Immature natural killer cell (primary cell): Measurements from ENCODE around the gene PHRF1. TPM values are rescaled to one million over a fixed set of nuclear protein-coding genes. Genes with fewer than 3 reads are reported as not detected.

ENCODE experiments used
- DNase-seq, 3 donors: peaks; one replicate each; pipeline ENCODE4 v3.0.0; 2022; ENCODE audit warnings: mixed read lengths in 1 of 3
- H3K27ac Mint-ChIP-seq, 6 donors: one replicate each; pipeline ENCODE4 v1.8.0; 2020; ENCODE audit warnings: mixed read lengths in 6 of 6, mild to moderate bottlenecking in 5 of 6, inconsistent platforms in 4 of 6, moderate library complexity in 3 of 6
- H3K27me3 Mint-ChIP-seq, 3 donors: one replicate each; pipeline ENCODE4 v1.8.0; 2020 to 2021; ENCODE audit warnings: low read depth in 3 of 3, mild to moderate bottlenecking in 3 of 3, mixed read lengths in 3 of 3, moderate library complexity in 3 of 3, inconsistent platforms in 1 of 3
- H3K36me3 Mint-ChIP-seq, 3 donors: one replicate each; pipeline ENCODE4 v1.8.0; 2020; ENCODE audit warnings: mixed read lengths in 3 of 3, inconsistent platforms in 2 of 3, mild to moderate bottlenecking in 2 of 3
- H3K4me1 Mint-ChIP-seq, 2 donors: one replicate each; pipeline ENCODE4 v1.8.0; 2020; ENCODE audit warnings: inconsistent platforms in 2 of 2, mild to moderate bottlenecking in 2 of 2, mixed read lengths in 2 of 2, moderate library complexity in 1 of 2
- H3K4me3 Mint-ChIP-seq, 5 donors: one replicate each; pipeline ENCODE4 v1.8.0; 2020; ENCODE audit warnings: mild to moderate bottlenecking in 5 of 5, mixed read lengths in 5 of 5, inconsistent platforms in 3 of 5, moderate library complexity in 3 of 5
- H3K9me3 Mint-ChIP-seq, 6 donors: one replicate each; pipeline ENCODE4 v1.8.0; 2020; ENCODE audit warnings: mild to moderate bottlenecking in 6 of 6, mixed read lengths in 6 of 6, inconsistent platforms in 4 of 6, moderate library complexity in 3 of 6
- polyA plus RNA-seq, 3 donors: library from polyadenylated mRNA; unstranded; fragments of 300-500 nt; fragmentation: Illumina TruSeq; gene quantifications; one replicate each; pipeline ENCODE4 v1.2.3, GENCODE V29; 2021

The PHRF1 gene
- polyA plus RNA-seq, 3 donors from 2014 or later = 4.0 to 17.5 (median 5.4) TPM

- H3K27ac Mint-ChIP-seq = no peak within 1 kb of the TSS
- DNase-seq = no peak
- H3K4me1 Mint-ChIP-seq = peaks cover 19 to 22% of the 10 kb centered on the region in 2 donors
- peaks cover 7 to 20% (median 17%) of the 10 kb centered on the region in 3 donors for H3K27me3 Mint-ChIP-seq
- peaks cover 0 to 2% (median 0%) of the 10 kb centered on the region in 6 donors for H3K9me3 Mint-ChIP-seq
- H3K4me3 Mint-ChIP-seq = no peak within 1 kb of the TSS
- peaks cover 0 to 3% (median 0%) of the 10 kb centered on the region in 3 donors for H3K36me3 Mint-ChIP-seq
Measured at GRCh38 chr11:626475-627307, 50.4 kb downstream of the PHRF1 start, which contains the start of gene SCT. Gene SCT (minus strand): TSS chr11:627181. CDS start chr11:627143, 38 bp downstream.

GRCh38 chr11:627308-627576 lies 51.0 kb downstream of the PHRF1 start:
- Mint-ChIP-seq H3K27ac (no peak overlapping the region), H3K9me3 (peaks cover 0 to 2% (median 0%) of the 10 kb centered on the region in 6 donors), H3K27me3 (peaks cover 7 to 20% (median 15%) of the 10 kb centered on the region in 3 donors), H3K4me3 (no peak overlapping the region), H3K4me1 (peaks cover 19 to 22% of the 10 kb centered on the region in 2 donors), H3K36me3 (peaks cover 0 to 3% (median 0%) of the 10 kb centered on the region in 3 donors)
- no peak for DNase-seq

DNA sequence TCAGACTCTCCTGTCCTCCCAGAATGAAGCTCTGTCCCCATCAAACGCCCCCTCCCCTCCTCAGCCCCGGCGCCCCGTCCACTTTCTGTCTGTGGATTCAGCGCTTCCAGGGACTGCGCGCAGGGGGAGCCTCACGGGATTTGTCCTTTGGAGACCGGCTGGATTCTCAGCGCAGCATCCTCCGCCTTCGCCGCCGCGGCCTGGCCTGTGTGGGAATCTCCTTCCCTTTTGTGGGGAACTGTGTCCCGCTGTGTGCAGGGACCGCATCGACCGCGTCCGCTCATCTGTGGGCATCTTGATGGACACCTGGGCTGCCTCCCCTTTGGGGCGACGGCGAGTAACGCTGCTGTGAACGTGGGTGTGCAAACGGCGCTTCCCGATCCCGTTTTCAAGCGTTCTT lies 51.8 kb downstream of the PHRF1 start:
- Mint-ChIP-seq H3K4me3 (peak overlapping the region; percentile 76 to 82 (median 77)), H3K27me3 (peaks cover 7 to 20% (median 15%) of the 10 kb centered on the region in 3 donors), H3K4me1 (peaks cover 19 to 22% of the 10 kb centered on the region in 2 donors), H3K36me3 (peaks cover 0 to 4% (median 3%) of the 10 kb centered on the region in 3 donors), H3K9me3 (peaks cover 0 to 2% (median 0%) of the 10 kb centered on the region in 6 donors), H3K27ac (peak overlapping the region; percentile 12 to 88 (median 64))
- DNase-seq = no peak

GRCh38 chr11:629237-629583 lies 52.9 kb downstream of the PHRF1 start:
- H3K4me3 Mint-ChIP-seq = peak overlapping the region; percentile 76 to 82 (median 77)
- peak in 1 of 3 donors; percentile 20 for DNase-seq

DNA sequence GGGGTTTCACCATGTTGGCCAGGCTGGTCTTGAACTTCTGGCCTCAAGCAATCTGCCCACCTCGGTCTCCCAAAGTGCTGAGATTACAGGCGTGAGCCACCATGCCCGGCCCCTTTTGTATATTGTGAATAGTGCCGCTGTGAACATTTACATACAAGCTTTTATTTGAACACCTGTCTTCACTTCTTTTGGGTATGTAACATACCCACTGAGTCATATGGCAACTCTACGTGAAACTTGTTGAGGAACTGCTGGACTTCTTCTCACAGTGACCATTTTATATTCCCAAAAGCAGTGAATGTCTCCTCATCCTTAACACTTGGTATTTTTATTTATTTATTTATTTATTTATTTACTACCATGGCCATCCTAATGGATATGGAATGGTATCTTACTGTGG lies 54.6 kb downstream of the PHRF1 start:
- Mint-ChIP-seq H3K36me3 (peaks cover 0 to 4% (median 3%) of the 10 kb centered on the region in 3 donors), H3K9me3 (peaks cover 0 to 2% (median 0%) of the 10 kb centered on the region in 6 donors), H3K27me3 (peaks cover 10 to 20% (median 13%) of the 10 kb centered on the region in 3 donors), H3K27ac (no peak overlapping the region), H3K4me1 (peaks cover 19 to 22% of the 10 kb centered on the region in 2 donors), H3K4me3 (no peak overlapping the region)
- no peak for DNase-seq

More at GRCh38 chr11:629237-629583, 52.9 kb downstream of the PHRF1 start:
- H3K27me3 Mint-ChIP-seq = peaks cover 7 to 20% (median 13%) of the 10 kb centered on the region in 3 donors
- H3K27ac Mint-ChIP-seq = peak overlapping the region; percentile 16 to 82 (median 50)
- H3K4me1 Mint-ChIP-seq = peaks cover 19 to 22% of the 10 kb centered on the region in 2 donors
- peaks cover 0 to 4% (median 3%) of the 10 kb centered on the region in 3 donors for H3K36me3 Mint-ChIP-seq
- H3K9me3 Mint-ChIP-seq = peaks cover 0 to 2% (median 0%) of the 10 kb centered on the region in 6 donors

DNA sequence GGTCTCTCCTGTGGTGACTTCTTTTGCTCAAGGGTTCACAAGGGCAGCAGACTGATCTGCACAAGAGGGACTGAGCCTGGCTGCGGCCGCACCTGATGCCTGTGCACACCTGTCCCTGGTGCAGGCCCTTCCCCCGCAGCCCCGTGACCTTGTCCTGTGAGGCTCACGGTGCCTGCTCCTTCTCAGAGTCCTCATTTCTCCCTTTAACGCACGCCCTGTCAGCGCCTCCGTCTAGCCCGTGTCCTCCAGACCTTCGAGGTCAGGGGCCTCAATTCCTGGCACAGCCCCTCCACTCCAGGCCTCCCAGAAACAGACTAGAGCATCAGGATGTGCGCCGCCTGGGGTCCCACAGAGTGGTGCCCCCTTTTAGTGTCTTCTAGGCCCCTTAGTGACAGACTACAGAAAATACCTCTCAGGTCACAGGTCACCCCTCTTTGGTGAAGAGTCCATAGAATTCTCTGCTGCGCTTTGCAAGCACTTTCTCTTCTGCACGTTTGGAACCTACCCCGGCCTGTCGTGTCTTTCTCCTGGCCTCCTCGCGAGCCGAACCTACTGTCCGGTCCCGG lies 59.8 kb downstream of the PHRF1 start:
- DNase-seq = no peak
- H3K27ac Mint-ChIP-seq = no peak overlapping the region

GRCh38 chr11:636511-637332 lies 60.5 kb downstream of the PHRF1 start, which contains the start of gene DRD4:
Gene DRD4 (plus strand): TSS chr11:637269. CDS start chr11:637305, 36 bp downstream.
- peaks cover 6 to 11% (median 10%) of the 10 kb centered on the region in 3 donors for H3K27me3 Mint-ChIP-seq
- no peaks in the 10 kb centered on the region for H3K9me3 Mint-ChIP-seq
- H3K4me1 Mint-ChIP-seq = peaks cover 0 to 6% of the 10 kb centered on the region in 2 donors
- H3K36me3 Mint-ChIP-seq = peaks cover 0 to 4% (median 0%) of the 10 kb centered on the region in 3 donors
- peak within 1 kb of the TSS in 4 of 5 donors; percentile 24 to 62 (median 38) for H3K4me3 Mint-ChIP-seq
- no peak within 1 kb of the TSS for H3K27ac Mint-ChIP-seq
- no peak for DNase-seq

More for the DNA sequence above, 59.8 kb downstream of the PHRF1 start:
- Mint-ChIP-seq H3K4me3 (no peak overlapping the region), H3K36me3 (peaks cover 0 to 4% (median 0%) of the 10 kb centered on the region in 3 donors), H3K27me3 (peaks cover 5 to 11% (median 10%) of the 10 kb centered on the region in 3 donors), H3K4me1 (peaks cover 0 to 6% of the 10 kb centered on the region in 2 donors), H3K9me3 (no peaks in the 10 kb centered on the region)

GRCh38 chr11:637333-637592 lies 61.0 kb downstream of the PHRF1 start:
- DNase-seq = no peak
- Mint-ChIP-seq H3K36me3 (peaks cover 0 to 4% (median 0%) of the 10 kb centered on the region in 3 donors), H3K27ac (no peak overlapping the region), H3K9me3 (no peaks in the 10 kb centered on the region), H3K27me3 (peaks cover 8 to 11% (median 10%) of the 10 kb centered on the region in 3 donors), H3K4me3 (peak overlapping the region in 3 of 5 donors; percentile 24 to 48 (median 26)), H3K4me1 (peaks cover 0 to 6% of the 10 kb centered on the region in 2 donors)

- H3K4me1 Mint-ChIP-seq = peaks cover 0 to 6% of the 10 kb centered on the region in 2 donors
- DNase-seq = no peak
- peaks cover 0 to 2% (median 0%) of the 10 kb centered on the region in 3 donors for H3K36me3 Mint-ChIP-seq
- peaks cover 8 to 11% (median 10%) of the 10 kb centered on the region in 3 donors for H3K27me3 Mint-ChIP-seq
- no peaks in the 10 kb centered on the region for H3K9me3 Mint-ChIP-seq
- peak overlapping the region in 4 of 5 donors; percentile 24 to 62 (median 38) for H3K4me3 Mint-ChIP-seq
- H3K27ac Mint-ChIP-seq = no peak overlapping the region
Measured at GRCh38 chr11:637593-638521, 61.6 kb downstream of the PHRF1 start.

GRCh38 chr11:638631-639331 lies 62.5 kb downstream of the PHRF1 start:
- Mint-ChIP-seq H3K27me3 (peaks cover 8 to 11% (median 10%) of the 10 kb centered on the region in 3 donors), H3K4me3 (peak overlapping the region in 1 of 5 donors; percentile 46), H3K27ac (no peak overlapping the region), H3K4me1 (peaks cover 0 to 6% of the 10 kb centered on the region in 2 donors), H3K36me3 (no peaks in the 10 kb centered on the region), H3K9me3 (no peaks in the 10 kb centered on the region)
- DNase-seq = no peak

DNA sequence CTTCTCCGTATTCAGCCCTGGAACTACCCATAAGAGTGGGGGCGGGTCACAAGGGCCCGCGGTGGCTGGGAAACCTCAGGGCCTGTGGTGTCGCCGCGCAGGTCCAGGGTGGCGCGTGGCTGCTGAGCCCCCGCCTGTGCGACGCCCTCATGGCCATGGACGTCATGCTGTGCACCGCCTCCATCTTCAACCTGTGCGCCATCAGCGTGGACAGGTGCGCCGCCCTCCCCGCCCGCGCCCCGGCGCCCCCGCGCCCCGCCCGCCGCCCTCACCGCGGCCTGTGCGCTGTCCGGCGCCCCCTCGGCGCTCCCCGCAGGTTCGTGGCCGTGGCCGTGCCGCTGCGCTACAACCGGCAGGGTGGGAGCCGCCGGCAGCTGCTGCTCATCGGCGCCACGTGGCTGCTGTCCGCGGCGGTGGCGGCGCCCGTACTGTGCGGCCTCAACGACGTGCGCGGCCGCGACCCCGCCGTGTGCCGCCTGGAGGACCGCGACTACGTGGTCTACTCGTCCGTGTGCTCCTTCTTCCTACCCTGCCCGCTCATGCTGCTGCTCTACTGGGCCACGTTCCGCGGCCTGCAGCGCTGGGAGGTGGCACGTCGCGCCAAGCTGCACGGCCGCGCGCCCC lies 63.2 kb downstream of the PHRF1 start:
- Mint-ChIP-seq H3K4me3 (no peak overlapping the region), H3K27ac (no peak overlapping the region), H3K27me3 (peaks cover 8 to 11% (median 10%) of the 10 kb centered on the region in 3 donors), H3K36me3 (no peaks in the 10 kb centered on the region), H3K9me3 (no peaks in the 10 kb centered on the region), H3K4me1 (peaks cover 0 to 6% of the 10 kb centered on the region in 2 donors)
- no peak for DNase-seq
